Astrocyte of the cerebellum (primary cell): Measurements from ENCODE around the gene PRDM16.

ENCODE experiments used
- DNase-seq: peaks from one replicate; pipeline ENCODE4 v3.0.0-alpha.2; 2011; ENCODE audit warnings: low read depth
- H3K4me3 ChIP-seq: 2 replicates; pipeline ENCODE4 v1.5.1; 2011; ENCODE audit warnings: mild to moderate bottlenecking, low read depth, low read length, moderate library complexity
- CTCF ChIP-seq: IDR thresholded peaks from 2 replicates; pipeline ENCODE4 v1.5.1; 2012; ENCODE audit warnings: low read length, low read depth, moderate library complexity, mild to moderate bottlenecking; ENCODE audit errors: missing control alignments
- in situ Hi-C: cut with HindIII; loops from 2 replicates; pipeline ENCODE4 v1.10.0; 2017; ENCODE audit warnings: low sequenced_read_pairs

Gene PRDM16

GRCh38 chr1:3344395-3344794, 275.4 kb downstream of the PRDM16 start:
- no peak for DNase-seq
- in situ Hi-C loops: no loop called here
- H3K4me3 ChIP-seq: no peak overlapping the region
- TF ChIP-seq CTCF: no peak

GRCh38 chr1:3345792-3346191, 276.8 kb downstream of the PRDM16 start:
- in situ Hi-C loops: no loop called here
- no peak for DNase-seq
- no peak for TF ChIP-seq CTCF
- no peak overlapping the region for H3K4me3 ChIP-seq

GRCh38 chr1:3346478-3346877, 277.5 kb downstream of the PRDM16 start:
- H3K4me3 ChIP-seq: no peak overlapping the region
- TF ChIP-seq CTCF: no peak
- DNase-seq: no peak
- in situ Hi-C loops: no loop called here

GRCh38 chr1:3347257-3348020, 278.4 kb downstream of the PRDM16 start:
- no peak for TF ChIP-seq CTCF
- in situ Hi-C loops: no loop called here
- H3K4me3 ChIP-seq: no peak overlapping the region
- DNase-seq: no peak

GRCh38 chr1:3348196-3348865, 279.3 kb downstream of the PRDM16 start:
- in situ Hi-C loops: no loop called here
- no peak for DNase-seq
- H3K4me3 ChIP-seq: no peak overlapping the region
- no peak for TF ChIP-seq CTCF

- in situ Hi-C loops: no loop called here
Measured at GRCh38 chr1:3349161-3349967, 280.4 kb downstream of the PRDM16 start.

More at GRCh38 chr1:3349161-3349967, 280.4 kb downstream of the PRDM16 start:
- H3K4me3 ChIP-seq: no peak overlapping the region
- no peak for DNase-seq
- TF ChIP-seq CTCF: peak; percentile 40
